GM19468 (cell line): ENCODE data around the gene ZNF25.
"Not testable (repeated sequence)": the region's sequence is repeated elsewhere in the genome, so short reads cannot be mapped to it uniquely, and the experiment has no call there.

Experiments
- ATAC-seq: cut with Tn5 transposase; IDR thresholded peaks from one replicate; pipeline ENCODE4 v1.9.1; 2021; ENCODE audit warnings: mild to moderate bottlenecking, moderate library complexity, moderate number of reproducible peaks; ENCODE audit not compliant: unreplicated experiment; ENCODE audit errors: extremely low read depth

The ZNF25 gene

DNA sequence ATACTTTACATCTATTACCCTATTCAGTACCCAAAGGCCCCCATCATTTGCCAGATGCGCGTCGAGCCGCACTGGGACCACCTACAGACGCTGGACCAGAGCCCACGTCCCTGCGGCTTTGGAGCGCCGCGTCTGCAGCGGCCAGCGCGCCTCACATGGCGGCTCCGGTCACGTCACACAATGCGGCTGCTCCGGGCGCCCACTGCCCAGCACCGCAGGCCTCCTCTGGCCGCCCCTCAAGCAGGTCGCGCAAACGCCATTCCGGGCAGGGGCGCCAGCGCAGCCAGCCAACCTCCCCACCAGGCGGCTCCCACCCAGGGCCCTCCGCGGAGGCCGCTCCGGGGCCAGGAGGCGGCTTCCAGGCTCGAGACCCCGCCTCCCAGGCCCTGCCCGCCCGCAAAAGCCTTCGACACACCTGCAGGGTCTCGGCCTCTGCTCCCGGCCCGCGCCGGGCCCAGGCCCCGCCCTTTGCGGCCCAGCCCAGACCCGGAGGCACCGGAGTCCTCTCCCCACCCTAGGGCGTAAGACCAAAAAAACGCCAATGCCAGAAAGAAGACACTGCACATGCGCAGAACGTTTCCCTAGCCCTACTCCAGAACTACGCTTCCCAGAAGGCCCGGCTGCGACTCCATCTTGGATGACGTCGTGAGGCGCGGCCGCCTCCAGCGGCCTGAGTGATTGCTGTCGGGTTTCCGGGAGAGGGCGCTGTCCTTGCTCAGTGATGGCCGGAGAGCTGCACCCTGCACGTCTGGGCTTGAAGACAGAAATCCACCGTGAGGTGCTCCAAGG is at the start of gene ZNF25:
ZNF25 (minus strand) TSS at position 557 of the 789 bp plus-strand sequence. CDS start 4,925 bp downstream, outside the sequence.
- peak; percentile 95 for ATAC-seq

DNA sequence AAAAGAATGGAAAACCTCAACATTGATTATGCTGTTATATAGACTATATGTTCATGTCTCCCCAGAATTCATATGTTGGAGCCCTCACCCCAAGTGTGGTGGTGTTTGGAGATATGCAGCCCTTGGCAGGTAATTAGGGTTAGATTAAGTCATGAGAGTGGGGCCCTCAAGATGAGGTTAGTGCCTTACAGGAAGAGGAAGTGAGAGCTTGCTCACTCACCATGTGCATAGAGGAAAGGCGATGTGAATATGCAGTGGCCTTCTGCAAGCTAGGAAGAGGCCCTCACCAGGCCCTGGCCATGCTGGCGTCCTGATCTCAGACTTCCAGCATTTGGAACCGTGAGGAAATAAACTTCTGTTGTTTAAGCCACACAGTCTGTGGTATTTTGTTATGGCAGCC is 48.8 kb upstream of the ZNF25 start:
- ATAC-seq: peak; percentile 30

DNA sequence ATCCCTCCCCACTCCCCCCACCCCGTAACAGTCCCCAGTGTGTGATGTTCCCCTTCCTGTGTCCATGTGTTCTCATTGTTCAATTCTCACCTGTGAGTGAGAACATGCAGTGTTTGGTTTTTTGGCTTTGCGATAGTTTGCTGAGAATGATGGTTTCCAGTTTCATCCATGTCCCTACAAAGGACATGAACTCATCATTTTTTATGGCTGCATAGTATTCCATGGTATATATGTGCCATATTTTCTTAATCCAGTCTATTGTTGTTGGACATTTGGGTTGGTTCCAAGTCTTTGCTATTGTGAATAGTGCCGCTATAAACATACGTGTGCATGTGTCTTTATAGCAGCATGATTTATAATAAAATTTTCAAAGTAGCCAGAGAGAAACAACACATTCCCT is 42.7 kb upstream of the ZNF25 start:
- ATAC-seq: not testable (repeated sequence)

DNA sequence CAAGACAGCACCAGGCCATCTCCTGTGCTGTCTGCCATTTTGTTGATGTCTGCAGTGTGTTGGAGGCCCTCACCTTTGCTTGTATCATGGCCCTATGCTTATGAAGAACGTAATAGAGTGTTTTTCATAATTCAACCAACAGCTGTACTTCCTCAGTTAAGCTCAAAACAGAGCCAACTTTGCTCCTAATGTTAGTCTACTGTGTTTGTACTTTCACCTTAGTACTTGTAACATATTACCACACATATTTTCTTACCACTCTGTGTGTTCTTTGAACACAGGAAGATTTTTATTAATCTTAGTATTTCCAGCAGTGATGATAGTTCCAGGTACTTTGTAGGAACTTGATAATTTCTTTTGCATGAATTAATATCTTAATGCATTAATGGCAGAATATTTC is 39.9 kb upstream of the ZNF25 start:
- ATAC-seq: no peak

DNA sequence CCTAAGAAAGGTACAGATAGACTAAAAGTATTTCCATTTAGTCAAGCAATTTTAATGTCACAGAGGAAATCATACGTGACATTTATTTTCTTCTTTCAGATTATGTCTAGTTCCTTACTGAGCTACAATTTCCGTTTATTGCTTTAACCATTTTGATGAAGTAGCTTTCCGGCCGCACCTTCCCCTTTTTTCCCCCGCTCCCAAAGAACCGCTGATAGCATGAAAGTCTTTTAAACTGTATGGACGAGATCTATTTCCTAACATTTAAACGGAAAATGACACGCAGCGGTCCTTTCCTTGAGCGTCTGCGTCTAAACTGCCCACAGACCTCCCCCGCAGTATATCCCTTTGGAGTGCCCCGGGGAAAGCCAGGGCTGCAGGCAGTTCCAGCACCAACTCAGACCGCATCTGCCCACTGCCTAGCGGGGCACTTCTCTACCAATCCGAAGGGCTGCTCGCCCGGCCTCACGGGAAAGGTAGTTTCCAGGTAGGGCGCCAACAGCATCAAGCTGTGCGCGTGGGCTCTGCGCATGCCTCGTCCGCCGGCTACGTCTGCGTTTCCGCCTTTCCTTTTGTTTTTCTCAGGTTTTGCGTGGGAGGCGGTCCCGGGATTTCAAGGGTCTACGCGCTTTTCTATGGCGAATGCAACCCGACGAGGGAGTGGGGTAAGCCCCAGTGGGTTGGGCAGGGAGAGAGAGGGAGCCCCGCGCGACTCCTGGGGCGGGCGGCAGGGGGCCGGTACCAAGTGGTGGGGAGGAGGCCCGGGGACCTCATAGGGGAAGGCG is 33.9 kb upstream of the ZNF25 start, which contains the start of gene ZNF33A:
ZNF33A (plus strand) TSS at position 557 of the 785 bp plus-strand sequence. CDS start 1,667 bp downstream, outside the sequence.
- peak; percentile 82 for ATAC-seq

DNA sequence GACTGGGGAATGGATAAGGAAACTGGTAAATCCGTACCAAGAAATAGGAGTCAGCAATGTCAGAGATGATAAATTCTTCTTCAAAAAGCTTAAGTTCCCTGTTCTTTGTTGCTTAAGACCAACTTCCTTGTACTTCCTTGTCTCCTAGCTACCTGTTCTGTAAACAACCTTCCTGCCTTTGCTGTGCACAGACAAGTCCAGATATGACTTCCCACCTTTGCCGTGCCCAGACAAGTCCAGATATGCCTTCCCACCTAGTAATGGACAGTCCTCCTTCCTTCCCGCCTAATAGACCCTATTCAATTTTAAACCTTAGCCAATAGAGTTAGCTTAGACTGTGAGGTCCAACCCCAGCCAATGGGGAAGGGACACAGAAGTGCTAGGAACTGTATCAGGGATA is 31.5 kb upstream of the ZNF25 start:
- ATAC-seq: no peak

DNA sequence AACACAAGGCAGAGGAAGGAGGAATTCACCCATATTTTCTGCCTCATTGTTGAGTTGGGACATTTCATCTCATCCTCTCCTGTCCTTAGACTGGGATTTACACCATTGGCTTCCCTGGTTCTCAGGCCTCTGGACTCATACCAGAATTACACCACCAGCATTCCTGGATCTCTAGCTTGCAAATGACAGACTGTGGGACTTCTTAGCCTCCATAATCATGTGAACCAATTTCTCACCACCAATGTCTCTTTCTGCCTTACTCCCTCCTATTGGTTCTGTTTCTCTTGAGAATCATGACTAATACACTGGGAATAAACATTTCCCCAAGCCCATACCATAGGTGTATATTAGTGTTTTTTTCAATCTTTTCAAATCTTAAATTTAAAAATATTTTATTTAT is 31.1 kb upstream of the ZNF25 start:
- no peak for ATAC-seq

DNA sequence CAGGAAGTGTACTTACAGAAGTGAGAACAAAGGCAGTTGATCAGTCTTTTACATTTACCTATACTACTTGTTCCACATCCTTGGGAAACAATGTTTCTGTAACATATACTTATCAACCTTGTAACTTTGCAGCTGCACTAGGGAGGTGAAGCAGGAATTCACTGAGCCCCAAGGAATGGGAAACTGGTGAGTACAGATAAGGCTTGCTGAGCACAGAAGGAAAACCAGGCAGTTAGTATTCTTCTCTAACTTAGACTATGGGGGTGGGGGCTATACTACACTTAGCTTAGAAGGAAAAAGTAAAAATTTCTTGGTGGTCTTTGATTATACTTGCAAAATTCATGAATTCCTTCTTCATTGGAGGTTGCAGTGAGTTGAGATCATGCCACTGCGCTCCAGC is 27.1 kb upstream of the ZNF25 start:
- ATAC-seq: no peak

DNA sequence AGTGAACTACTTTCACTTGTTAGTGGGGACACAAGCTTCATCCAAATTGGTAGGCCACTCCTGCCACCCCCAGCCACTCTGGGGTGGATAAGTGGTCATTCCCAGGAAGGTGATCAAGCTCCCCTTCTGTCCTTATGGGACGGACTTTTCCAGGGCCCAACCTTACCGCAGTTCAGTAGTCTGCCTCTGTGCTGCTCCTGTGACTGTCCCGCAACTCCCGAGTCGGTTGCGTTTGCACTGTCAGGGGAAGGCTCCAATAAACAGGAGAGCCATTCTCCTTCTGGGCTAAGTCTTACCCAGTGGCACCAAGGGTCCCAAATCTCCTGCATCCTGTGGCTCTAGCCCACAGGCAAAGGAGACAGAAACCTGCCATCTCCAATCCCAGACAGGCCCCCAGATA is 26.6 kb upstream of the ZNF25 start:
- no peak for ATAC-seq

DNA sequence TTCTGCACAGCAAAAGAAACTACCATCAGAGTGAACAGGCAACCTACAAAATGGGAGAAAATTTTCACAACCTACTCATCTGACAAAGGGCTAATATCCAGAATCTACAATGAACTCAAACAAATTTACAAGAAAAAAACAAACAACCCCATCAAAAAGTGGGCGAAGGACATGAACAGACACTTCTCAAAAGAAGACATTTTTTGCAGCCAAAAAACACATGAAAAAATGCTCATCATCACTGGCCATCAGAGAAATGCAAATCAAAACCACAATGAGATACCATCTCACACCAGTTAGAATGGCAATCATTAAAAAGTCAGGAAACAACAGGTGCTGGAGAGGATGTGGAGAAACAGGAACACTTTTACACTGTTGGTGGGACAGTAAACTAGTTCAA is 24.0 kb upstream of the ZNF25 start:
- not testable (repeated sequence) for ATAC-seq

DNA sequence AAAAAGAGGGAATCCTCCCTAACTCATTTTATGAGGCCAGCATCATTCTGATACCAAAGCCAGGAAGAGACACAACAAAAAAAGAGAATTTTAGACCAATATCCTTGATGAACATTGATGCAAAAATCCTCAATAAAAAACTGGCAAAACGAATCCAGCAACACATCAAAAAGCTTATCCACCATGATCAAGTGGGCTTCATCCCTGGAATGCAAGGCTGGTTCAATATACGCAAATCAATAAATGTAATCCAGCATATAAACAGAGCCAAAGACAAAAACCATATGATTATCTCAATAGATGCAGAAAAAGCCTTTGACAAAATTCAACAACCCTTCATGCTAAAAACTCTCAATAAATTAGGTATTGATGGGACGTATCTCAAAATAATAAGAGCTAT is 22.5 kb upstream of the ZNF25 start:
- ATAC-seq: not testable (repeated sequence)

DNA sequence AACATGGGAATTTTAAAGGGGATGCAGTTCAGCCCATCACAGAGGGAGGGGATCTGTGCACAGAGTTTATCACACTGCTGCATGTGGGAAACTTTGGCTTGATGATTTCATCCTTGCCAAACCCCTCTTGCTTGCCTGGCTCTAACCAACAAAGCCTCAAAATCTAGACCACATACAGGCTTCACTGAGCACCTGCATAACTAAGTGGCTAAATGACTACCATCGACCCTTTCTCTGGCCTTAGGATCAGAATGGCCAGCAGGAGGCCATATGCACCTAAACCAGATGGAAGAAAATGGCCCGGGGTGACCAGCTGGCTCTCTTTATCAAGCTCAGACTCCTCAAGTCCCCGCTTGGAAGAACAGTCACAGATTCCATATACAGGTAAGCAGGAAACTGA is 15.6 kb upstream of the ZNF25 start:
- ATAC-seq: no peak

DNA sequence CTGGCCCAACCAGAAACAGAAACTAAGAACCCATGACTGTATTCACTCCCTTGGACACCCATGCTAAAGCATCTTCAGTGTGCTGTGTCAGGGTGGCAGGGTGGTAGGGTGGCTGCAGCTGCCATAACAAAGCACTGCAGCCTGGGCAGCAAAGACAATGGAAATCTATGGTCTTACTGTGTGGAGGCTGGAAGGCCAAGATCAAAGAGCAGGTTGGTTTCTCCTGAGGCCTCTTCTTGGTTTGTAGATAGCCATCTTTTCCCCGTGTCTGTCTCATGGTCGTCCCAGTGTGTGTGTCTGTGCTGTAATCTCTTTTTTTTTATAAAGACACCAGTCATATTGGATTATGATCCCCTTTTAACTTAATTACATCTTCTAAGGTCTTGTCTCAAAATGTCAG is 15.2 kb upstream of the ZNF25 start:
- no peak for ATAC-seq

DNA sequence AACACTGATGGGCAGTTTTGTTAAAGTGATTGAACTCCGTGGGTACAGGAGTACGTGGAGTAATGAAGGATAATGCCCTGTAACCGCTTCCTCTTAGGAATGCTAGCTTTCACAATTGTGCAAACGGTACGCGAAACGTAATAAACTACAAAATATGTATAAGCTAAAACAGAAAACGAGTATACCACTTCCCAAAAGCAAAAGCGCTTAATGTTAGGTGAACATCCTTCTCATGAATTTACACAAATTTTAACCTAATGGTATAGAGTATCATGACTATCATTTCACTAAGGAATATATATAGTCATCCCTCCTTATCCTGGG is 395 bp upstream of the ZNF25 start:
- no peak for ATAC-seq

DNA sequence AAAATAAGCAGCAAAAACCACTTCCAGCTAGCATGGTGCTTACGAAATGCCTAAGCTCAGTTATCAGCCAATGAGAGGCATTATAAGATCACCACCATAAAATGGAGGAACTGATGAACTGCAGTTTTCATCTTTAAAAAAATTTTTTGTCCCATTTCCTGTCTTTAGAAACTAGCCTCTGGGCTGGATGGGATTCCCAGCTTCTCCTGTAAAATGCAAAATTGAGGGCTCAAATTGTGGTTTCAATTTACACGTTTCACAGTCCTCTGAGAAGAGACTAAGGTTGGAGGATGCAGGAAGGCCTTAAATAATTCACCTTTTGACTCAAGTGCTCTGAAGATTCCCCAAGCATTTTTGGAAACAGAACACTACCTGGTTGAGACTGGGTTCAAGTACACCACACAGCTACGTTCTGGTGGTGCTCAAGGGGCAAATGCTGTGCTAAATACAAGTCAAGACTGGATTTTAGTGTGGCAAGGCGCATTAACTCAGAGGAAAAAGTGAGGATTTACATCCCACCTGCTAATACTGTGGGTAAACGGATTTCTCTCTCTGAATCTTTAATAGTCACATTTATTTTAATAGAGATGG is 951 bp downstream of the ZNF25 start:
- no peak for ATAC-seq

DNA sequence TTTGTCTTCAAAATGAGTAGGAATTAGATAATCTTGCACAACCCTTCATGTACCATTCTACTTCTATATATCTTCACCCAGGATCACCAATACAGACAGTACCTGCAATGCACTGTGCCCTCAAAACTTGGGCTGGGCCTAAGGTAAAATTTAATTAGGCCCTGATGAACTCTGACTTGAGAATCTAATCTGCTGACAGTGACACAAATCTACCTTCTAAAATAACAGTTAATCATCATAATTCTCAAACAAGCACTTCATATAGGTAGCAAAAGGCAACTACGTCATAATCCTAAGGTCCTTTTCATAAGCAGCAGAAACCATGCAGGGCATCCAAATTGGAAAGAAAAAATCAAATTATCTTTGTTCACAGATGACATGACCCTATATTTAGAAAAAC is 4.1 kb downstream of the ZNF25 start:
- ATAC-seq: no peak

DNA sequence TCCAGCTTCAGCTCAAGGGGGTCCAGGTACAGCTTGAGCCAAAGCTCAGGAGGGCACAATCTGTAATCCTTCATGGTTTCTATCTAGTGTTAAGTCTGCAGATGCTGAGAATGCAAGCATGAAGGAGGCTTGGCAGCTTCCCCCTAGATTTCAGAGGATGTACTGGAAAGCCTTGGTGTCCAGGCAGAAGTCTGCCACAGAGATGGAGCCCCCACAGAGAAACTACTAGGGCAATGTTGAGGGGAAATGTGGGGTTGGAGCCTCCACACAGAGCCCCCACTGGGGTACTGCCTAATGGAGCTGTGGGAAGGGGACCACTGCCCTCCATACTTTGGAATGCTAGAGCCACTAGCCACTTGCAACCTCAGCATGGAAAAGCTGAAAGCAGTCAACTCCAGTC is 11.4 kb downstream of the ZNF25 start:
- no peak for ATAC-seq

DNA sequence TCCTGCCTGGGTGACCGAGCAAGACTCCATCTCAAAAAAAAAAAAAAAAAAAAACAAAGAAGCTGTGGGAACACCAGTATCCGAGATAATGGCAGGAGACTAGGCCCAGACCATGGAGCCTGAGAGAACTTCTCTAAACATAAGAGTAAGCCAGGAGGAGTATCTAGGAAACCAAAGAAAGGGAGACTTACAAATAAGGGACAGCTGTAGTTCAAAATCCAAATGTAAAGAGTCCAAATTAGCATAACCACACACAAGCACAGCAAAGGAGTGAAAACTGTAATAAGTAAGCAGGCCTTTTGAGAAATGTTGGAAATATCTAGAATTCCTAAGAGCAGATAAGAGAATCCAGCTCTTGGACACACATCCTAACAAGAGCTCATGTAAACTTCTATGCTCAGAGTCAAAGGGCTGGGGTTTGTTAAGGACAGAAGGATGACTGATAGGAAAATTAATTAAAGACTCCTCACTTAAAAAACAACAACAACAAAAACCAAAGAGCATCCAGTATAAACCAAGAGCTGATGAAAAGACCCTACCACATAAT is 15.8 kb downstream of the ZNF25 start:
- ATAC-seq: no peak

DNA sequence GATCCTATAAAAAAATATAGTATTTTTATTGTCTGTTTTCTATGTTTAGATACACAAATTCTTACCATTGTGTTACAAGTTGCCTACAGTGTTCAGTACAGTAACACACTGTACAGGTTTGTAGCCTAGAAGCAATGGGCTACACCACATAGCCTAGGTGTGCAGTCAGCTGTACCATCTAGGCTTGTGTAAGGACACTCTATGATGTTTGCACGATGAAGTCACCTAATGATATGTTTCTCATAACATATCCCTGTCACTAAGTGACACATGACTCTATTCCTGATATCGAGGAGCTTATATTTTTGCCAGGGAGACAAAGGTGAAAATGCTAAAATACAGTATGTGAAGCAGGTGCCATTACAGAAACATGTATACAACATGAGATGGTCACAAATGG is 18.6 kb downstream of the ZNF25 start:
- no peak for ATAC-seq

DNA sequence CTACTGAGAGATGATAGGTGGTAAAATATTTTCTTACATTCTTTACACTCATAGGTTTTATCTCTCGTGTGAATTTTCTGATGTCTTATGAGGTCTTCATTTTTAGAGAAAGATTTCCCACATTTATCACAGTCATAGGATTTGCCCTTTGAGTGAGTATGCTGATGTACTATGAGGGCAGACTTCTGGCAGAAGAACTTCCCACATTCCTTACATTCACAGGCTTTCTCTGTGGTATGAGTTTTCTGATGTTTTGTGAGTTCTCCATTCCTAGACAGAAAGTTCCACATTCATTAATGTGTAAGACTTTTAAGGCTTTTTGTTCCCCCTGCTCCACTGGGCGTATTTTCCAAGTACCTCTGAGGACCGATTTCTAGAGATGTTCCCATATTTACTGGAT is 23.5 kb downstream of the ZNF25 start:
- no peak for ATAC-seq
